Fibroblast of skin of left biceps (primary cell): ENCODE measurements around the gene EPO.
"Not testable (repeated sequence)": the region's sequence is repeated elsewhere in the genome, so short reads cannot be mapped to it uniquely, and the experiment has no call there.

Experiments used
- DNase-seq, 2 experiments: peaks; one replicate each; pipeline ENCODE4 v3.0.0-alpha.2; 2013; ENCODE audit warnings: low read depth in 2 of 2

The EPO gene

GRCh38 chr7:100705320-100705752 lies 14.9 kb upstream of the EPO start:
- DNase-seq = no peak

- peak; percentile 96 for DNase-seq
These were observed 14.3 kb upstream of the EPO start, which contains the start of gene POP7 for GRCh38 chr7:100705753-100706671. TSS of gene POP7 (plus strand) at chr7:100706121. CDS start at chr7:100706831, 710 bp downstream.

- DNase-seq = no peak
These were observed 13.5 kb upstream of the EPO start for GRCh38 chr7:100706672-100707311.

- DNase-seq = no peak
These were observed 11.9 kb upstream of the EPO start for GRCh38 chr7:100708395-100708794.

- DNase-seq = no peak
These were observed 9.8 kb upstream of the EPO start for GRCh38 chr7:100710452-100710851.

- no peak for DNase-seq
These were observed 8.9 kb upstream of the EPO start for GRCh38 chr7:100711369-100711768.

GRCh38 chr7:100714725-100715124 lies 5.5 kb upstream of the EPO start:
- no peak for DNase-seq

- not testable (repeated sequence) for DNase-seq
These were observed 3.2 kb upstream of the EPO start for GRCh38 chr7:100717073-100717472.

- no peak for DNase-seq
These were observed 567 bp upstream of the EPO start for GRCh38 chr7:100719523-100720278.

- no peak for DNase-seq
These were observed 620 bp downstream of the EPO start for GRCh38 chr7:100720671-100721504.

- no peak for DNase-seq
These were observed 1.2 kb downstream of the EPO start for GRCh38 chr7:100721505-100721812.

GRCh38 chr7:100722480-100723212 lies 2.4 kb downstream of the EPO start:
- no peak for DNase-seq

GRCh38 chr7:100723732-100724275 lies 3.5 kb downstream of the EPO start:
- DNase-seq = no peak

GRCh38 chr7:100724364-100724763 lies 4.1 kb downstream of the EPO start:
- DNase-seq = not testable (repeated sequence)

- DNase-seq = peak; percentile 91 to 94
These were observed 6.9 kb downstream of the EPO start for GRCh38 chr7:100726996-100727761.

- DNase-seq = no peak
These were observed 7.9 kb downstream of the EPO start for GRCh38 chr7:100728196-100728595.

- no peak for DNase-seq
These were observed 10.0 kb downstream of the EPO start for GRCh38 chr7:100730136-100730800.

GRCh38 chr7:100731937-100732636 lies 11.8 kb downstream of the EPO start:
- DNase-seq = no peak
